Activated CD8-positive, alpha-beta T cell treated with anti-CD3 and anti-CD28 coated beads for 36 hours (primary cell): Measurements from ENCODE around the gene PGM5. TPM values are rescaled to one million over a fixed set of nuclear protein-coding genes. Genes with fewer than 3 reads are reported as not detected.

Experiments
- ATAC-seq: fragments of 200-7000 bp; cut with Tn5 transposase; one replicate; pipeline ENCODE4 v1.10.0; 2021; ENCODE audit warnings: mild to moderate bottlenecking, moderate library complexity
- CTCF ChIA-PET: fragments of 350-600 bp; sonication (Branson Sonifier 250); formaldehyde crosslinking; loops from one replicate; lab custom pipeline; 2021; ENCODE audit warnings: antibody characterized with exemption; lab: Charles Lee
- POLR2A ChIA-PET: fragments of 350-600 bp; sonication (Branson Sonifier 250); formaldehyde crosslinking; loops from one replicate; lab custom pipeline; 2021; ENCODE audit warnings: antibody characterized with exemption; lab: Charles Lee
- DNase-seq: peaks from one replicate; pipeline ENCODE4 v3.0.0-alpha.2; 2020
- H3K27ac Mint-ChIP-seq: one replicate; pipeline ENCODE4 v1.8.0; 2021; ENCODE audit warnings: mild to moderate bottlenecking, mixed read lengths
- H3K27me3 Mint-ChIP-seq: one replicate; pipeline ENCODE4 v1.8.0; 2021; ENCODE audit warnings: mixed read lengths
- H3K36me3 Mint-ChIP-seq: one replicate; pipeline ENCODE4 v1.8.0; 2021; ENCODE audit warnings: low read depth, mixed read lengths
- H3K4me1 Mint-ChIP-seq: one replicate; pipeline ENCODE4 v1.8.0; 2021; ENCODE audit warnings: low read depth, mixed read lengths
- H3K4me3 Mint-ChIP-seq: one replicate; pipeline ENCODE4 v1.8.0; 2021; ENCODE audit warnings: mild to moderate bottlenecking, moderate library complexity, mixed read lengths
- H3K9me3 Mint-ChIP-seq: one replicate; pipeline ENCODE4 v1.8.0; 2021; ENCODE audit warnings: mixed read lengths
- CTCF ChIP-seq: fragments of 200-600 bp; IDR thresholded peaks from one replicate; pipeline ENCODE4 v1.8.0; 2022; ENCODE audit warnings: antibody characterized with exemption, mild to moderate bottlenecking
- intact Hi-C: fragments of 100-400 bp; cut with micrococcal nuclease; formaldehyde crosslinking; loops from one replicate; pipeline ENCODE4 v1.10.0; 2022
- total RNA-seq, 2 experiments: library from RNA; stranded (reverse); gene quantifications; one replicate each; pipeline ENCODE4 v1.2.3, GENCODE V29; 2021

Gene PGM5
- total RNA-seq, 2 experiments from 2014 or later: not detected

- no peaks in the 10 kb centered on the region for H3K4me1 Mint-ChIP-seq
- no peaks in the 10 kb centered on the region for H3K9me3 Mint-ChIP-seq
- POLR2A ChIA-PET: no interaction called here
- intact Hi-C loops: no loop called here
- H3K36me3 Mint-ChIP-seq: no peaks in the 10 kb centered on the region
- H3K4me3 Mint-ChIP-seq: no peak overlapping the region
- ATAC-seq (no peak), DNase-seq (no peak)
- no peak overlapping the region for H3K27ac Mint-ChIP-seq
- no peak for TF ChIP-seq CTCF
- CTCF ChIA-PET: no interaction called here
- H3K27me3 Mint-ChIP-seq: peaks cover 9% of the 10 kb centered on the region
These were observed 120.4 kb downstream of the PGM5 start for GRCh38 chr9:68476847-68477246.

DNA sequence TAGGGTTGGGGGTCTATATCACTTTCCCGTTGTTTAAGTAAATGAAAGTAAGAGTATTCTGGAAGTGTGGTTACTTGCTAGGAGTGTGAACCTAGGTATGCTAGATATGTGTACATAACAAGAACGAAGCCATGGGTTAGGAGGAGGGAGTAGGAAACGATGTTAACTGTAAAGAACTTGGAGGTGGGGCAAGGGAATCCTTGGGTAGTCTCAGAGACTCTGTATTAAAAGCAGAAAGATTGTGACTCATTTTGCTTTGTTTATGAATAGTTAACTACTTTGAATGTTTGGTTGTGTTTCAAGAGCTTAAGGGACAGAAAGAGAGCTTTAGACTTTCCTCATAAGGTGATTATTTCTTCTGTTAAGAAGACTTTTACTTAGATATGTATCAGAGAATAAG is 124.4 kb downstream of the PGM5 start:
- POLR2A ChIA-PET: no interaction called here
- Mint-ChIP-seq H3K4me1 (no peaks in the 10 kb centered on the region), H3K27ac (no peak overlapping the region), H3K4me3 (no peak overlapping the region), H3K36me3 (no peaks in the 10 kb centered on the region), H3K9me3 (peaks cover 2% of the 10 kb centered on the region), H3K27me3 (peaks cover 12% of the 10 kb centered on the region)
- TF ChIP-seq CTCF: no peak
- DNase-seq (no peak), ATAC-seq (no peak)
- CTCF ChIA-PET: no interaction called here
- intact Hi-C loops: no loop called here

GRCh38 chr9:68482548-68482947 is 126.1 kb downstream of the PGM5 start:
- peaks cover 10% of the 10 kb centered on the region for H3K27me3 Mint-ChIP-seq
- H3K9me3 Mint-ChIP-seq: peaks cover 6% of the 10 kb centered on the region
- H3K36me3 Mint-ChIP-seq: no peaks in the 10 kb centered on the region
- ChIA-PET CTCF (no interaction called here), POLR2A (no interaction called here)
- no peak overlapping the region for H3K4me3 Mint-ChIP-seq
- H3K4me1 Mint-ChIP-seq: no peaks in the 10 kb centered on the region
- no peak overlapping the region for H3K27ac Mint-ChIP-seq
- no peak for TF ChIP-seq CTCF
- no peak for ATAC-seq
- intact Hi-C loops: no loop called here
- no peak for DNase-seq

DNA sequence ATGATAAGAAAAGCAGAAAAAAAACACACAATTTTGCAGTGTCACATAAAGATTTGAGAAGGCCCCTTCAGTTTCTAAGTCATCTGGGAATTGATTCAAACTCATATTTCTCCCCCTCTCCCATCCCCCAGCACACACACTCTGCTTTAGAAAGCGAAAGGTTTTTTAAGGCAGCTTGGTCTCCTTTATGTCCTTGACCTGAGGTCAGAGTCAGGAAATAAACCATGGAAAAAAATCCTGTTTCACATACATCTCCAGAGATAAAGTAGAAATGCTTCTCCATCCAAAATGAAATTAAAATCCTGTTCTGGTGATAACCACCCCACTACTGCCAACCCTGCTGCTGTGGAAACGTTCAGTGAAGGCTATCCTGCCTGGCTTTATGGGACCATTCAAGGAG is 131.7 kb downstream of the PGM5 start:
- CTCF ChIA-PET: no interaction called here
- no peak overlapping the region for H3K4me3 Mint-ChIP-seq
- DNase-seq: no peak
- POLR2A ChIA-PET: no interaction called here
- ATAC-seq: no peak
- intact Hi-C loops: no loop called here
- H3K36me3 Mint-ChIP-seq: no peaks in the 10 kb centered on the region
- peaks cover 5% of the 10 kb centered on the region for H3K9me3 Mint-ChIP-seq
- no peaks in the 10 kb centered on the region for H3K4me1 Mint-ChIP-seq
- peaks cover 11% of the 10 kb centered on the region for H3K27me3 Mint-ChIP-seq
- TF ChIP-seq CTCF: no peak
- no peak overlapping the region for H3K27ac Mint-ChIP-seq

- TF ChIP-seq CTCF: no peak
- H3K27me3 Mint-ChIP-seq: peaks cover 13% of the 10 kb centered on the region
- no peak overlapping the region for H3K4me3 Mint-ChIP-seq
- DNase-seq (no peak), ATAC-seq (no peak)
- no peak overlapping the region for H3K27ac Mint-ChIP-seq
- POLR2A ChIA-PET: no interaction called here
- H3K36me3 Mint-ChIP-seq: no peaks in the 10 kb centered on the region
- CTCF ChIA-PET: interaction anchor here (1.7 kb wide), 1 partner anchor 19 kb away, joined by 5 read pairs; no protein-coding TSS in a partner anchor
- no peaks in the 10 kb centered on the region for H3K4me1 Mint-ChIP-seq
- H3K9me3 Mint-ChIP-seq: peaks cover 5% of the 10 kb centered on the region
- intact Hi-C loops: no loop called here
These were observed 133.2 kb downstream of the PGM5 start for GRCh38 chr9:68489646-68490045.
